Fibroblast of lung (primary cell): ENCODE data around the gene TRIM71. TPM values are rescaled to one million over a fixed set of nuclear protein-coding genes. Genes with fewer than 3 reads are reported as not detected.

ENCODE experiments used
- DNase-seq, 2 donors: peaks; one replicate each; pipeline versions ENCODE4 v3.0.0 to v3.0.0-alpha.2; 2010; ENCODE audit warnings: low read depth in 2 of 2
- H2AFZ ChIP-seq: 2 replicates; pipeline ENCODE4 v1.5.1; 2012; ENCODE audit warnings: low read length, control low read depth, inconsistent platforms
- H3K27ac ChIP-seq: 2 replicates; pipeline ENCODE4 v1.5.1; 2011; ENCODE audit warnings: low read length, control low read depth; ENCODE audit not compliant: insufficient read depth
- H3K27me3 ChIP-seq: 2 replicates; pipeline ENCODE4 v1.5.1; 2011; ENCODE audit warnings: mild to moderate bottlenecking, low read length; ENCODE audit not compliant: control insufficient read depth, insufficient read depth
- H3K36me3 ChIP-seq: 2 replicates; pipeline ENCODE4 v1.5.1; 2011; ENCODE audit warnings: low read length; ENCODE audit not compliant: control insufficient read depth, insufficient read depth
- H3K4me1 ChIP-seq: 2 replicates; pipeline ENCODE4 v1.5.1; 2011; ENCODE audit warnings: low read length; ENCODE audit not compliant: control insufficient read depth, insufficient read depth; ENCODE audit errors: extremely low read depth
- H3K4me2 ChIP-seq: 2 replicates; pipeline ENCODE4 v1.5.1; 2011; ENCODE audit warnings: low read length, control low read depth; ENCODE audit not compliant: insufficient read depth; ENCODE audit errors: extremely low read depth
- H3K4me3 ChIP-seq, 4 experiments: fragments of 200-600 bp in 1 of 4; sonication (generic) in 1 of 4; replicated peaks in 1 of 4; 2 replicates each; pipeline ENCODE4 v1.5.1; 2011 to 2016; ENCODE audit warnings: low read length in 4 of 4, low read depth in 3 of 4, mild to moderate bottlenecking in 3 of 4, control low read depth in 2 of 4, inconsistent platforms in 1 of 4, mixed read lengths in 1 of 4; ENCODE audit not compliant: insufficient read depth in 1 of 4; ENCODE audit errors: control extremely low read depth in 1 of 4
- H3K79me2 ChIP-seq: 2 replicates; pipeline ENCODE4 v1.5.1; 2012; ENCODE audit warnings: mild to moderate bottlenecking, low read length, inconsistent platforms; ENCODE audit not compliant: control insufficient read depth, insufficient read depth
- H3K9ac ChIP-seq: 2 replicates; pipeline ENCODE4 v1.5.1; 2011; ENCODE audit warnings: mild to moderate bottlenecking, low read length, control low read depth; ENCODE audit not compliant: insufficient read depth
- H3K9me3 ChIP-seq: 2 replicates; pipeline ENCODE4 v1.5.1; 2012; ENCODE audit warnings: low read depth, low read length; ENCODE audit not compliant: control insufficient read depth, insufficient read depth
- H4K20me1 ChIP-seq: 2 replicates; pipeline ENCODE4 v1.5.1; 2011; ENCODE audit warnings: low read length; ENCODE audit not compliant: control insufficient read depth, insufficient read depth; ENCODE audit errors: extremely low read depth
- CTCF ChIP-seq, 2 donors: IDR thresholded peaks in 1 of 2; conservative IDR thresholded peaks in 1 of 2; 1 replicate in 1 of 2; 2 replicates in 1 of 2; pipeline ENCODE4 v1.5.1; 2011 to 2012; ENCODE audit warnings: low read length in 2 of 2, control low read depth in 1 of 2, inconsistent platforms in 1 of 2, low read depth in 1 of 2, mild to moderate bottlenecking in 1 of 2
- EZH2 ChIP-seq: IDR thresholded peaks from 2 replicates; pipeline ENCODE4 v1.5.1; 2012; ENCODE audit warnings: low read length, control low read depth, mild to moderate bottlenecking; ENCODE audit errors: missing control alignments
- polyA plus RNA-seq, 2 donors: library from polyadenylated mRNA; depleted of rRNA in 1 of 2; stranded (reverse) in 1 of 2; unstranded in 1 of 2; fragments of >200 nt; gene quantifications; 2 replicates each; pipeline ENCODE4 v1.2.1, GENCODE V29; 2011 to 2012; ENCODE audit warnings: missing spikeins in 1 of 2
- total RNA-seq: library from RNA; depleted of rRNA; stranded (reverse); fragments of >200 nt; gene quantifications from 2 replicates; pipeline ENCODE4 v1.2.1, GENCODE V29; 2014

The TRIM71 gene
- total and polyA plus RNA-seq, 2 donors (not counting 1 experiment from before 2014, with no cell fraction given), result under 0.01 to 0.02 TPM

GRCh38 chr3:32850226-32850625, 32.4 kb downstream of the TRIM71 start:
- Histone ChIP-seq H3K9ac (no peak overlapping the region), H4K20me1 (no peaks in the 10 kb centered on the region), H3K36me3 (no peaks in the 10 kb centered on the region), H3K27ac (no peak overlapping the region), H3K27me3 (no peaks in the 10 kb centered on the region), H3K79me2 (no peaks in the 10 kb centered on the region), H2AFZ (no peak overlapping the region), H3K9me3 (no peaks in the 10 kb centered on the region), H3K4me1 (no peaks in the 10 kb centered on the region), H3K4me2 (no peak overlapping the region), H3K4me3 (no peak overlapping the region)
- no peak for DNase-seq
- TF ChIP-seq EZH2 (no peak), CTCF (conservative IDR thresholded peaks at IDR 0.05 in 1 of 2, IDR thresholded peaks at IDR 0.05 in 1 of 2; ENCODE audit: low read depth in 1 of 2, low read length in 2 of 2) (no peak)

GRCh38 chr3:32850636-32851035, 32.8 kb downstream of the TRIM71 start:
- Histone ChIP-seq H3K36me3 (no peaks in the 10 kb centered on the region), H4K20me1 (no peaks in the 10 kb centered on the region), H3K4me1 (no peaks in the 10 kb centered on the region), H3K9ac (no peak overlapping the region), H3K27me3 (no peaks in the 10 kb centered on the region), H3K4me3 (no peak overlapping the region), H3K79me2 (no peaks in the 10 kb centered on the region), H3K27ac (no peak overlapping the region), H3K4me2 (no peak overlapping the region), H3K9me3 (no peaks in the 10 kb centered on the region), H2AFZ (no peak overlapping the region)
- TF ChIP-seq EZH2 (no peak), CTCF (conservative IDR thresholded peaks at IDR 0.05 in 1 of 2, IDR thresholded peaks at IDR 0.05 in 1 of 2; ENCODE audit: low read depth in 1 of 2, low read length in 2 of 2) (no peak)
- no peak for DNase-seq

GRCh38 chr3:32852146-32852545, 34.3 kb downstream of the TRIM71 start:
- H3K79me2 ChIP-seq, result no peaks in the 10 kb centered on the region
- no peaks in the 10 kb centered on the region for H3K27me3 ChIP-seq
- H3K27ac ChIP-seq, result no peak overlapping the region
- H3K4me1 ChIP-seq, result no peaks in the 10 kb centered on the region
- H3K9ac ChIP-seq, result no peak overlapping the region
- no peak overlapping the region for H3K4me3 ChIP-seq
- H3K4me2 ChIP-seq, result no peak overlapping the region
- H3K36me3 ChIP-seq, result no peaks in the 10 kb centered on the region
- H3K9me3 ChIP-seq, result no peaks in the 10 kb centered on the region
- no peak overlapping the region for H2AFZ ChIP-seq
- no peaks in the 10 kb centered on the region for H4K20me1 ChIP-seq
- no peak for DNase-seq
- no peak for TF ChIP-seq EZH2
- no peak for TF ChIP-seq CTCF (conservative IDR thresholded peaks at IDR 0.05 in 1 of 2, IDR thresholded peaks at IDR 0.05 in 1 of 2; ENCODE audit: low read depth in 1 of 2, low read length in 2 of 2)
